CD4-positive, alpha-beta T cell treated with Interleukin-6 at 100 ng/mL for 8 hours (primary cell): Measurements from ENCODE around the gene ARHGDIB.

ENCODE experiments used
- DNase-seq: peaks from one replicate; pipeline ENCODE4 v3.0.0-alpha.2; 2020; ENCODE audit warnings: mixed read lengths, low spot score

ARHGDIB gene

GRCh38 chr12:14893506-14894250 is 67.7 kb downstream of the ARHGDIB start:
- DNase-seq = no peak

- no peak for DNase-seq
These were observed 68.5 kb downstream of the ARHGDIB start for GRCh38 chr12:14892726-14893505.
